Esophagus muscularis mucosa (tissue), 4 donors: ENCODE results near the gene UCK1.

Experiments used
- CTCF ChIP-seq, 3 experiments: fragments of 200-600 bp in 2 of 3; fragments of 450-650 bp in 1 of 3; sonication (generic) in 2 of 3; IDR thresholded peaks; one replicate each; pipeline ENCODE4 v1.5.1; 2017 to 2019; ENCODE audit warnings: antibody characterized with exemption in 3 of 3, mild to moderate bottlenecking in 2 of 3, moderate library complexity in 1 of 3
- EP300 ChIP-seq: sonication (generic); formaldehyde crosslinking; IDR thresholded peaks from one replicate; pipeline ENCODE4 v1.6.1; 2017; ENCODE audit warnings: antibody characterized with exemption
- POLR2A ChIP-seq: fragments of 450-650 bp; IDR thresholded peaks from one replicate; pipeline ENCODE4 v1.6.1; 2017; ENCODE audit warnings: antibody characterized with exemption, moderate library complexity, mild to moderate bottlenecking, low read depth
- POLR2AphosphoS5 ChIP-seq, 2 donors: sonication (generic); formaldehyde crosslinking; IDR thresholded peaks; one replicate each; pipeline ENCODE4 v1.6.1; 2017; ENCODE audit warnings: antibody characterized with exemption in 2 of 2

- TF ChIP-seq CTCF (IDR thresholded peaks at IDR 0.05): no peak
- TF ChIP-seq POLR2A: no peak
- TF ChIP-seq EP300: no peak
- TF ChIP-seq POLR2AphosphoS5 (IDR thresholded peaks at IDR 0.05): no peak
Measured at GRCh38 chr9:131513177-131513576, 17.9 kb downstream of the UCK1 start.
